ENCODE data around the gene WDR45.

- no peak for TF ChIP-seq POLR2A (IDR thresholded peaks at IDR 0.05)
- TF ChIP-seq CTCF (IDR thresholded peaks at IDR 0.05): no peak
These were observed 10.6 kb downstream of the WDR45 start for GRCh38 chrX:49069038-49069437.

All from lower leg skin (tissue), 3 donors.